Stimulated activated CD8-positive, alpha-beta memory T cell treated with anti-CD3 and anti-CD28 coated beads, Interleukin-4, amount 100 ng/mL, for 1 hour (primary cell): ENCODE measurements around the gene PTCD2.
"Not testable (repeated sequence)": the region's sequence is repeated elsewhere in the genome, so short reads cannot be mapped to it uniquely, and the experiment has no call there.

Source experiments
- DNase-seq, 2 donors: peaks; one replicate each; pipeline ENCODE4 v3.0.0-alpha.2; 2020; ENCODE audit warnings: low read depth in 2 of 2, low spot score in 1 of 2

The PTCD2 gene

GRCh38 chr5:72377910-72378638 lies 57.9 kb downstream of the PTCD2 start:
- no peak for DNase-seq

DNA sequence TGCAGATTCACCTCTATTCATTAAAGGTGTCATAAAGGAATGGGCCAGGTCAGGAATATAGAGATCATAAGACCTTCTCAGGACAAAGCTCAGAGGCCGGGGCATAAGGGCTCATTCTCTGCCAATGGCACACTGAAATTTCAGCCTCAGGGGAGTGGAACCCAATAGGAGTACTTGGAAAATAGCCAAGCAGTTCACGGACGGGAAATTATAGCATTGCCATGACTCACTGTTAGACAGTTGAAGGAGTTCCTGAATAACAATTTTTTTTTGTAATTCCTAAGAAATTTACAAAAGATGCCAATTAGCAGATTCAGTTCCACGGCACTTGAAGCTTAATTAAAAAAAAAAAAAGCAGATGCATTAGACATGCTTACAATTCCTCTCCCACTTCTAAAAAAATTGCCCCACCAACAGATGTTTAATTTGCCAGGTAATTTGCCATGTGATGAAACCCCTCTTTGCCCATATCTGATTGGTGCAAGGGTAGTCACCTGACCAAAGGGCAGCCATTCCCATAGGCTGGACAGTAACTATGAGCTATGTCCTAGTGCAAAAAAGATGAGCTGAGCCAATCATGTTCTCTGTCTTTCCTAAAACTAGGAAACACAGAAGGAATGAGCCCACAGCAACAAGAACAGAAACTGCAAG lies 58.6 kb downstream of the PTCD2 start:
- DNase-seq: no peak

GRCh38 chr5:72379936-72380335 lies 59.8 kb downstream of the PTCD2 start:
- no peak for DNase-seq

DNA sequence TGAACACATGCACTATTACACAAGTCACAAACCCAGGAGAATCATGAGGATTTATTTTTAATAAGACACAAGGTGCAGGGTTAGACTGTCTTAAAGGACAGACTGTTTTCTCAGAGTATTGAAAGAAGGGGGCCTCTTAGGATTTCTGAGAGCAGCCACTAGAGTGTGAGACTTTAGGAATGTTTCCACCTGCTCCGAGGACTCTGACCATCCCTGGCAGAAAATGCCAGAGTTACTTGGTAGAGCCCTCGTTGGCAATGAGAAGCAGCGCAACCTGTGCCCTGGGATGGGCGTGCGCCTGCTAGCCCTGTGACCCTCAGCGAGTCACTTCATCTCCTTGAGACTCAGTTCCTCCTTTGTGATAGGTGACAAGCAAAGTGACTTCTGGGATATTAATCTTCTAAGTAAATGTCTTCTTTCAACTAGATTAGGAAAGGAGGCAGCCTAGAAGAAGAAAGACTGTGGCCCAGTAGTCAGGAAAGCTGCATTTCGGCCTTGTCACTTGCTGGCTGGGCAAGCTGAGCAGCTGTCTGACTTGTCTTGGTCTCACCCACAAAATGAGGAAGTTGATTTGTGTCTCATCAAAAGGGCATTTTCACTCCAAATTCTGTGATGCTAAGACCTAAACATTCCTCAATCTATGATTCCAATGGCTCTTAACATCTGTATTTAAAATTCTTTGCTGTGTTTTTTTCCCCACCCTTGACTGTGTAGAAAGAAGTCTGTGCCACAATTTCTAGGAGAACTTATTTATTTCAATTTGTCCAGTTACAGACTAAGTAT lies 60.5 kb downstream of the PTCD2 start:
- no peak for DNase-seq

DNA sequence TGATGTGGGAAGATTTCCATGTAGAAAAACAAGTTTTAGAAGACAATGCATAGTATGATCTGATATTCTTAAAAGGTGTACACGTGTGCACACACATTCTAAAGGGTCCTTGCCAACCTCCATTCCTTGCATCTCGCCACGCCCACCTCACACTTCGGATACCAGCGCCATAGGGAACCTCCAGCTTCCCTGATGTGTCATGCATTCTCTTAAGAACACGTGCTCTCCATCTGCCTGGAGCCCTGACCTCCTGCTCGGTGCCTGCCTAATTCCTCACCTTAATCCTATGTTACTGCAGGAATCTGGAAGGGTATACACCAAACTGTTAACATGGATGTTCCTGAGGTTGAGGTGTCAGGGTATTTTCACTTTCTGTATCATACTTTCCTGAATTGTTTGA lies 63.1 kb downstream of the PTCD2 start:
- no peak for DNase-seq

GRCh38 chr5:72383726-72384125 lies 63.6 kb downstream of the PTCD2 start:
- DNase-seq: no peak

DNA sequence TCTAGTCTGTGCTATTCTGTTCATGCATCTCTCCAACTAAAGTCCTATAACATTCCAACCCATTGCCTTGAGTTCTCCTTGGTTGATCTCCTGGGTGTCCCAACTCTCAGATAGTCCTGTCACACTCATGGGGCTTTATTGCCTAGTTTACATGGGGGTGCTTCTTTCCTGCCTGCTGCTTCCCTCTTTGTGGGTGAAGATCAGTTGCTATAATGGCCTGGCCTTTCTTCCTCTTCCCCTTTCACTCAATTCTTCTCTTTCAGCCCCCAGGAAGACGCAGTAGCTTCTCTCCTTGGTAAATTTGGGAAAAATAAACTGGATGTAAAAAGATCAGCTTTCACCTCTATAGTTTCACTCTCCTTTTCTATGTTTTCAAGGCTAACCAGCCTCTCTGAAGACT lies 66.5 kb downstream of the PTCD2 start:
- DNase-seq: no peak

DNA sequence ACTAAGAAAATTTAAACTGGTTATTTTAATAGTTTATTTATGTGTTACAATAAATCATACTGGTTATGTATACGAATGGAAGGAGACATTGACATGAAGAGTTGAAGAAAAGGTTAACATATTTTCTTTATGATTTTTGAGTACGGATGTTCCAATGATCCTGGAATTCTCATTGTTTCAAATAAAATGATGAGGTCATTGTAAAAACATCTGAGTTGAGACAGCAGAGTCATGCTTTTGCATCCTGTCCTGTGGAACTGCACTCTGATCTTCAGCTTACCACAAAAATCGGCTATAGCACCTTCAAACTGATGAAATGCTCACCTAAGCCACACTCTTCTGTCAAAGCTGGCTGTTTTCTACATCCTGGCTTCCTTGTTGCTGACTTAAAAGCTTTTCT lies 67.8 kb downstream of the PTCD2 start:
- DNase-seq: no peak

- no peak for DNase-seq
Observed at GRCh38 chr5:72388646-72389045, 68.5 kb downstream of the PTCD2 start.

DNA sequence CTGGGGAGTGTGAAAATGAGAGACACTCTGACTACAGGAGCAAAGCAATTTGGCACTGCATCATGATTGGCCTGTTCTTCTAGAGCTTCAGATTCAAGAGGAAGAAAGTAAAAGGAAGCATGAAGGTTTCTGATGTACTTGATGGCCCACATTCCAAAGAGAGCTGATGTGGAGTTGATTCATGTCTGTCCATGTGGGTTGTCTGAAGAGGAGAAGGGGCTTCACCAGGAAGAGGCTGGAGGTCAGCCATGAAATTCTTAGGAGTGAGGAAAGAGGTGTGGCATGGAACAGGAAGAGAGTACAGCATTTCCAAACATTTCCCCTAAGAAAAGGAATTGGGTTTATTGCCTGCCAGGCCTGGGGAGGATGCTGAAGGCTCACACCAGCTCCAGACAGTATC lies 70.7 kb downstream of the PTCD2 start:
- DNase-seq: no peak

DNA sequence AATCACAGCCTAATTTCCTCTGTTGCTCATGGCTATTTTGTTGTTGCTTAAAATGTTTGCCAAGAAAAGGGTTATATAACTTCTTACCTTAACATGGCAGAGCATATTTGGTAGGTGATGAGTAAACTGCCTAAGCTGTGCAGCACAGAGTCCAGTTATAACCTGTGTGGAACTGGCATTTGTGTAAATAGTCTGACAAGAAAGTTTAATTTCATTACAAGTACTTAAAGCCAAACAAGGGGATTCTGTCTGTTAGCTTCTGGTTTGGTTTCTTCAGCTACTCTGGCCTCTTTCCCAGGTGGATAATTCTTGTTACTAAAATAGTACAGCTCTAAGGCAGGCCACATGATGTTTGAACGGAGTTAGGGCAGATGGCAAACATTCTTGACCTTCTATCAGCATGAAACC lies 72.2 kb downstream of the PTCD2 start:
- DNase-seq: no peak

- no peak for DNase-seq
Observed at GRCh38 chr5:72393052-72393451, 72.9 kb downstream of the PTCD2 start.

DNA sequence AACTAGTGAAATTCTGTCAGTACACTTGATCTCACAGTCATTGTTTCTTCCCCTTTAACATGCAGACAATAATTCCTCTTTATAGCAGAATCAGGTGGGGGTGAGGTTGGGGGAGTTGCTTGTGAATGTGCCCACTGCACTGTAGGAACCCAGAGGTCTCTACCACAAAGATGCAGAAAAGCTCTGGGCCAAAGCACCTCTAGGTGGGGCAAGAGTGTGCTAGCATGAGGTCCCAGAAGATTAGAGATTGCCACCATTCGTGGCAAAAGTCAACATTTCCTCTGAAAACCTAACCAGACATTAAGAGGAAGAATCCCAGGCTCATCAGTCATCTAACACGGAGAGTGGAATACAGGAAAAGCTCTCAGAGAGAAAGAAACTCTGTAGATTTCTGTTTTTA lies 74.5 kb downstream of the PTCD2 start:
- DNase-seq: no peak

- no peak for DNase-seq
Observed at GRCh38 chr5:72397836-72398235, 77.7 kb downstream of the PTCD2 start.

GRCh38 chr5:72400950-72401349 lies 80.8 kb downstream of the PTCD2 start:
- no peak for DNase-seq

GRCh38 chr5:72402381-72402890 lies 82.3 kb downstream of the PTCD2 start:
- DNase-seq: no peak

GRCh38 chr5:72402959-72403628 lies 82.9 kb downstream of the PTCD2 start:
- DNase-seq: no peak

GRCh38 chr5:72404771-72405170 lies 84.6 kb downstream of the PTCD2 start:
- not testable (repeated sequence) for DNase-seq

- no peak for DNase-seq
Observed at GRCh38 chr5:72407078-72407477, 86.9 kb downstream of the PTCD2 start.

DNA sequence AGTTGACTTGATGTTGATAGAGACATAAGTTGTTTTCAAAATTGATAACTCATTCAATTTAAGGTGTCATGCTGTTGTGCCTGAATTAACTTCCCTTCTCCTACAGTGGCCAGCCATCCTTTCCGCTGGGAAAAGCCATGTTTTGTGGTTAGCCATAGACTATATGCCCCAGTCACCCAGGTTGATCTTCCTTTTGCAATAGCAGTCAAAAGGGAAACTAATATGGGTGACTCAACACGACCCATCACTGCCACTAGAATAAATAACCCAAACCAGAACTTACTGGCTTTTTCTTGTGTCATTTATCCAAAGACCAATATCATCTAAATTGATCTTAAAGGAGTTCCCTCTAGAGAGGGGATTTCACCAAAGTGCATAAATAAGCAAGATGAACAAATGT lies 87.4 kb downstream of the PTCD2 start:
- no peak for DNase-seq

GRCh38 chr5:72408127-72408526 lies 88.0 kb downstream of the PTCD2 start:
- no peak for DNase-seq
